PC-9 (cell line): Measurements from ENCODE around the gene MRM3.
"Not testable (repeated sequence)": the region's sequence is repeated elsewhere in the genome, so short reads cannot be mapped to it uniquely, and the experiment has no call there.

Source experiments
- EZH2 ChIP-seq: fragments of 200-600 bp; sonication (generic); IDR thresholded peaks from 2 replicates; pipeline ENCODE4 v1.8.0; 2017; ENCODE audit warnings: antibody characterized with exemption, low read depth
- TF ChIP-seq, protein P1 (sequence below): fragments of 200-600 bp; sonication (generic); conservative IDR thresholded peaks from 2 replicates; pipeline ENCODE4 v1.6.1; 2017; ENCODE audit warnings: mixed run types, antibody characterized with exemption, mild to moderate bottlenecking, moderate library complexity

DNA sequence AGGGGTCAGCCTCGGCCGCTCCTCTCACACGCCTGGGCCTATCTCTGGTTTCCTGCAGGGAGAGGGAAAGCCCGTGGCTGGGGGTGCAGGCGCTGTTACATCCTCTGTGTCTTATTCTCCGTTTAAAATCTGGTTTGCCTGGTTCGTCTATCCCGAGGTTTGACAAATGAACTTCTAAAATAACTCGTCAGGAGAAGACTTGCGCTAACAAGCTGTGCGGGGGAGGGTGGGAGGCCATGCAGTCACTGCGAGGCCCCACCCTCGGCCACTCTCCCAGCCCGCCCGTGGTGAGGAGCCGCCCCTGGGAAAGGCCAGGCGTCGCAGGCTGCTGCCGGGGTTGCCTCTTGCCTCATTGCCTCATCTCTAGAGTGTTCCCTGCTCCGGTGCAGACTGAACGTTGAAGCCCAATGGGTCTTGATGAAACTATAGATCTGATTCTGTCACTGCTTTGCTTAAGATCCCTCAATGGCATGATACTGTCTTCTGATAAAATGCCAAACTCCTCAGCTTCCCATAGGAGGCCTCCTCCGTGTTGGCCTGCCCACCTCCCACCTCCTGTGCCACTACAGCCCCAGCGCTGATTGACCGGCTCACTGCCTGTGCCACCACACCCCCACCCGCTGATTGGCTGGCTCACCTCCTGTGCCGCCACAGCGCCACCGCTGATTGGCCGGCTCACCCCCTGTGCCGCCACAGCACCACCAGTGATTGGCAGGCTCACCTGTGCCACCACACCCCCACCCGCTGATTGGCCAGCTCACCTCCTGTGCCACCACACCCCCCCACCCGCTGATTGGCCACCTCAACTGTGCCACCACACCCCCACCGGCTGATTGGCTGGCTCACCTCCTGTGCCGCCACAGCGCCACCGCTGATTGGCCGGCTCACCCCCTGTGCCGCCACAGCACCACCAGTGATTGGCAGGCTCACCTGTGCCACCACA lies 8.0 kb downstream of the MRM3 start:
- TF ChIP-seq, protein P1, sequence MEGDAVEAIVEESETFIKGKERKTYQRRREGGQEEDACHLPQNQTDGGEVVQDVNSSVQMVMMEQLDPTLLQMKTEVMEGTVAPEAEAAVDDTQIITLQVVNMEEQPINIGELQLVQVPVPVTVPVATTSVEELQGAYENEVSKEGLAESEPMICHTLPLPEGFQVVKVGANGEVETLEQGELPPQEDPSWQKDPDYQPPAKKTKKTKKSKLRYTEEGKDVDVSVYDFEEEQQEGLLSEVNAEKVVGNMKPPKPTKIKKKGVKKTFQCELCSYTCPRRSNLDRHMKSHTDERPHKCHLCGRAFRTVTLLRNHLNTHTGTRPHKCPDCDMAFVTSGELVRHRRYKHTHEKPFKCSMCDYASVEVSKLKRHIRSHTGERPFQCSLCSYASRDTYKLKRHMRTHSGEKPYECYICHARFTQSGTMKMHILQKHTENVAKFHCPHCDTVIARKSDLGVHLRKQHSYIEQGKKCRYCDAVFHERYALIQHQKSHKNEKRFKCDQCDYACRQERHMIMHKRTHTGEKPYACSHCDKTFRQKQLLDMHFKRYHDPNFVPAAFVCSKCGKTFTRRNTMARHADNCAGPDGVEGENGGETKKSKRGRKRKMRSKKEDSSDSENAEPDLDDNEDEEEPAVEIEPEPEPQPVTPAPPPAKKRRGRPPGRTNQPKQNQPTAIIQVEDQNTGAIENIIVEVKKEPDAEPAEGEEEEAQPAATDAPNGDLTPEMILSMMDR = not testable (repeated sequence)
- TF ChIP-seq EZH2 = not testable (repeated sequence)
